Glomerular endothelial cell (primary cell): ENCODE data around the gene KLHL36. TPM values are rescaled to one million over a fixed set of nuclear protein-coding genes. Genes with fewer than 3 reads are reported as not detected.
"Not testable (repeated sequence)": the region's sequence is repeated elsewhere in the genome, so short reads cannot be mapped to it uniquely, and the experiment has no call there.

ENCODE experiments used
- DNase-seq: peaks from one replicate; pipeline ENCODE4 v3.0.0-alpha.2; 2011; ENCODE audit warnings: low read depth, low spot score; ENCODE audit errors: extremely low read depth
- total RNA-seq: library from RNA; depleted of rRNA; stranded (reverse); fragments of >200 nt; gene quantifications from 2 replicates; pipeline ENCODE4 v1.2.3, GENCODE V29; 2015

The KLHL36 gene
- total RNA-seq, 1 donor from 2014 or later: 47.5 TPM

- DNase-seq: no peak
Measured at GRCh38 chr16:84690088-84690819, 41.9 kb downstream of the KLHL36 start.

- DNase-seq: peak; percentile 85
Measured at GRCh38 chr16:84692451-84693214, 44.3 kb downstream of the KLHL36 start.

DNA sequence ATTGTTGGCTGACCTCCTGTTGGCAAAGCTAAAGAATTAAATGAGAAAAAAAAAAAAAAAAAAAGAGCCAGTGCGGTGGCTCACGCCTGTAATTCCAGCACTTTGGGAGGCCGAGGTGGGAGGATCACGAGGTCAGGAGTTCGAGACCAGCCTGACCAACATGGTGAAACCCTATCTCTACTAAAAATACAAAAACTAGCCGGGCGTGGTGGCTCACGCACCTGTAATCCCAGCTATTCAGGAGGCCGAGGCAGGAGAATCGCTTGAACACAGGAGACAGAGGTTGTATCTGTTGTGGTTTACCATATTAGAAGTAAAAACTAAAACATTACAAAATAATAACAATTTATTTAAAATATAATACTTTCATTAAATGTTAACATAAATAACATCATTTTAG is 45.6 kb downstream of the KLHL36 start:
- not testable (repeated sequence) for DNase-seq

- DNase-seq: no peak
Measured at GRCh38 chr16:84694980-84695379, 46.7 kb downstream of the KLHL36 start.

GRCh38 chr16:84699147-84699711 is 50.9 kb downstream of the KLHL36 start:
- DNase-seq: no peak

DNA sequence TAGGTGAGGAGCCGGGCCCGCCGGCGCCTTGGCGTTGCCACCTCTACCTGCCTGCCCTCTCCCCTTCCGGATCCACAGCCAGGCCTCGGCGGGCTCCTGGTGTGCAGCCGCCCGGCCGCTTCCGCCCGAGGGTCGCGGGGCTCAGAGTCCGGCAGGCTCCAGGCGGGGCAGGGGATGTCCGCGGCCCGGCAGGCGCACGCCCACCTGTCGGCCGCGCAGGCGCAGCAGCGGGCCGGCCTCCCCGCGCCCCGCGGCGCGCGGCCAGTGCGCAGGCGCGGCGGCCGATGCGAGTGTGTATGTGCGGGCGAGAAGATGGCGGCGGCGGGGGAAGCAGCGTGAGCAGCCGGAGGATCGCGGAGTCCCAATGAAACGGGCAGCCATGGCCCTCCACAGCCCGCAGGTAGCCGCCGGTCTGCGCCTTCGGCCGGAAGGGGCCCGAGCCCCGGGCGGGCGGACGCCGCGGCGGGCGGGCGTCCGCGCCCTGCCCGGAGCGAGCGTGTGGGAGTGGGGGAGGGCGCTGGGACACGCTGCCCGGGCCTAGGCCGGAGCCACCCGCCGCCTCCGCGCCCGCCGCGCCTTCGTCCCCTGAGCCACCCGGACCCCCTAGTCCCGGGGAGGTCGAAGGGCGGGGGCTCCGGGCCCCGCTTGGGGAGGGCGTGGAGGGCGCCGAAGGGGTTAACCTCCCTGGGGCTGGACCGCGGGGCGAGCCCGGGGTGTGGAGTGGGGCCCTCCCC is 51.6 kb downstream of the KLHL36 start, which contains the start of gene USP10:
Gene USP10 (plus strand): TSS at position 289 of the 734 bp plus-strand sequence. CDS start 91 bp downstream, at position 380.
- DNase-seq: no peak

DNA sequence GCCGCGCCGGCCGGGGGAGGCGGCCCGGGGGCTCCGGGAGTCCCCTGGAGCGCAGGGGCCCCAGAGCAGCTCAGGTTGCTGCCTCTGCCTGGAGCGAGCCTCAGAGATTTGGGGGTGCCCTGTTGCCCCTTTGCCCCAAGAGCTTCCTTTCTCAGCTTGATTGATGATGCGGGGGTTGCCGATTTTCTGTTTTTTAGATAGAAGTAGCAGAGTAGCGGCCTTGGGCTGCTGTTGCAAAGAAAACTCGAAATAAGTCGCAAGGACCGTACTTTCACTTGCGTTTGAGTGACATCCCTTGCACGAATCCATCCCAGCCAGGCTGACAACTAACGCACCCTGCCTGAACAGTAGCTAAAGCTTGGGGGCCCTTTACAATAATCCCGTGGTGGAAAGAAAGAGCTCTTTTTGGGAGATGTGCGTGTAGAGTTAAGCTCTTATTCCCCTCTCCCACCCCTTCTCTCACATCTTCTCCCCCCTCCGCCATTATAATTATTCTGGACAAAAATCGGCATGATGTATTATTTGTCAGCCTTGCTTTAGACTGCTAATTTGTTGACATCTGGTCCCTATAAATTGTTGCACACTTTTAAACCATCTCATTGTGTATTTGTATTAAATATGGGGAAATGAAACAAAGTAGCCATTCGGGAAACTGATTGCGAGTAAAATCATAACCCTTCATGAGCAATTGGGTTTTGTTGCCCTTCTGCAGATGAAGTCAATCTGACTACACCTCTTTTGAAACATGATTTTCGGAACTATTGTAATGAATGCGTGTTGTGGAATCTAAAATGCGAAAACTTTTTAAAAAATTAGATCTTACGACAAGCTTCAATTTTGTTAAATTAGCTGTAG is 52.4 kb downstream of the KLHL36 start:
- DNase-seq: no peak

DNA sequence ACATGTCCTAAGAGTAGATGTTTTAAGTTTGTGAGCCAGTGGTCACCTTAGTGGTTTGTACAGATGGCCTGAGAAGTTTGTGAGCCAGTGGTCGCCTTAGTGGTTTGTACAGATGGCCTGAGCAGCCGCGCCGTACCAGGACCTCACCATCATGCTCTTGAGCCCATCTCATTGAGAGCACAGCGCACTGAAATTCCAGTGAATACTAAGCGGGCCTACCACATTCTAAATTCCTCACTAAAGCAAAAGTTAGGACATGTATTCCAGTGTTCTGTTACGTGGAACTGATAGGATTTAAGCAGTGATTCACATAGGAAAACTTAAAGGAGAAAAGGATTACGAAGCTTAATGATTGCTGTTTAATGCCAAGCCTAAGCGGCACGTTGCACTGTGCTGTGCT is 55.4 kb downstream of the KLHL36 start:
- no peak for DNase-seq

GRCh38 chr16:84704253-84704652 is 55.9 kb downstream of the KLHL36 start:
- DNase-seq: no peak

DNA sequence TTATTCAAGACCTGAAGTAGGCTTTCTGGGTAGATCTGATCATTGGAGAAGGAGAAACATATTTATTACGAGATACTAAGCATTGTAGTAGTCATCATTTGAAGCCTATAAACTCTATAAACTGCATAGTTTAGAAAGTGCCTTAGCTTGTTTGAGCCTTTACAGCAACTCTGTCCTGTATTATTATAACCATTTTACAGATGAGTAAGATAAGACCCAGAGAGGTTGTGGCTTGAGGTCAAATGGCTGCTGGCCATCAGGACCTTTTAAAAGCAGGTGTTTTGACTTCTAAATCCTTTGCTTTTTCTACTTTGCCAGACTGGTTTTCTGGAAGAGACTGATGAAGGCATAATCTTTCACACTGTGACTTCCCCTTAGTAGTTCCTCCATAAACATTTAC is 58.5 kb downstream of the KLHL36 start:
- DNase-seq: no peak

DNA sequence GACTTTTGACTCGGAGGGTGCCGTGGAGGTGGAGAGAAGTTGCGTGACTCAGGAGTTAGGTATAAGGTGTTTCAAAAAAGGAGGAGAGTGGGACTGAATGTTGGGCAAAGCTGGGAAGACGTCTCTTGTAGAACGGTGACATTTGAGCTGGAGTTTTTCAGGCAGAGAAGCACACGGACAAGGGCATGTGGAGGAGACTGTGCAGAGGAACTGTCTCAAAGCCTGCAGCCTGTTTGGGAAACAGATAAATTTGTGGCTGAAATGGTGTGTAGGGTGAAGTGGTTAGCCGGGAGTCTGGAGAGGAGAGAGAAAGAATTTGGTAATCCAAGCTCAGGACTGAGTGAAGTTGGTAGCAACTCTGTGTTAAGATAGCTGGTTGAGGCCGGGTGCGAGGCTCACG is 61.3 kb downstream of the KLHL36 start:
- no peak for DNase-seq

DNA sequence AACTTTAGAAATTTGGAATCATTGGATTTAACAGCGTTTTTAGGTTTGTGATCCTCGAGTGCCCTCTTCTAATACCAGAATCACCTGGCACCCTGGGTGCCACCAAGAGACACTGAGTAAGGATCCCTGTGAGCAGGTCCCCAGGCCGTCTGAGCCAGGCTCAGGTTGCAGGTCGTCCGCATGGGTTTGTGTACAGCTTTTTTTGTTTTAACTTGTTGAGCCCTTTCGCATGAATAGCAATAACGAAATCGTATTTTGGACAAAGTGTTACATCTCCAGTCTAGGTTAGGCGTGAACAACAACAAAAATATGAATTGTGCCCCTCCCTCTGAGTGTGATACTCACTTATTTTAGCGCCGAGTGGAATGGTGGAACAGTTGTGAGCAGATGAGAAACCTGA is 62.4 kb downstream of the KLHL36 start:
- DNase-seq: no peak

Other genes starting within 250 kb of the KLHL36 start
- 27.4 and 32.6 TPM in 2 replicates for gene MEAK7, start 143.9 kb upstream of the KLHL36 start, total RNA-seq
- 311 and 460 TPM in 2 replicates for gene COTL1, start 30.4 kb upstream of the KLHL36 start, total RNA-seq
- 52.6 and 70.8 TPM in 2 replicates for gene USP10, start 51.5 kb downstream of the KLHL36 start, total RNA-seq
- gene CRISPLD2, start 171.5 kb downstream of the KLHL36 start, total RNA-seq: 9.9 and 19.0 TPM in 2 replicates